Fibroblast of peridontal ligament (primary cell): ENCODE results near the gene ANTXRL.
"Not testable (repeated sequence)": the region's sequence is repeated elsewhere in the genome, so short reads cannot be mapped to it uniquely, and the experiment has no call there.

Experiments
- DNase-seq: peaks from one replicate; pipeline ENCODE4 v3.0.0-alpha.2; 2010; ENCODE audit errors: extremely low read depth

ANTXRL gene

DNA sequence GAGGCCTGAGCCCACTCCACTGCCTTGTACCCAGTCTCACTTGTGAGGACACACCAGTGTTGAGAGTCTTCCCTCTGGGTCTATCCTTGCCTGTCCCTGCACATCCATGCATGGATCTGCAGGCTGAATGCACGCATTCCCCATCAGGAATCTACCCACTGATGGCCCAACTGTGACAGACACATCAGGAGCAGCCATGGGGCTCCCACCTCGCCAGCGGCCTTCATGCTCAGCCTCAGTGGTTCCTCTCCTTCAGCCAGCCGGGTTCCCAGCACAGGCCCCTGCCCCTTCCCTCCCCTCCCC, 21.3 kb downstream of the ANTXRL start:
- no peak for DNase-seq

DNA sequence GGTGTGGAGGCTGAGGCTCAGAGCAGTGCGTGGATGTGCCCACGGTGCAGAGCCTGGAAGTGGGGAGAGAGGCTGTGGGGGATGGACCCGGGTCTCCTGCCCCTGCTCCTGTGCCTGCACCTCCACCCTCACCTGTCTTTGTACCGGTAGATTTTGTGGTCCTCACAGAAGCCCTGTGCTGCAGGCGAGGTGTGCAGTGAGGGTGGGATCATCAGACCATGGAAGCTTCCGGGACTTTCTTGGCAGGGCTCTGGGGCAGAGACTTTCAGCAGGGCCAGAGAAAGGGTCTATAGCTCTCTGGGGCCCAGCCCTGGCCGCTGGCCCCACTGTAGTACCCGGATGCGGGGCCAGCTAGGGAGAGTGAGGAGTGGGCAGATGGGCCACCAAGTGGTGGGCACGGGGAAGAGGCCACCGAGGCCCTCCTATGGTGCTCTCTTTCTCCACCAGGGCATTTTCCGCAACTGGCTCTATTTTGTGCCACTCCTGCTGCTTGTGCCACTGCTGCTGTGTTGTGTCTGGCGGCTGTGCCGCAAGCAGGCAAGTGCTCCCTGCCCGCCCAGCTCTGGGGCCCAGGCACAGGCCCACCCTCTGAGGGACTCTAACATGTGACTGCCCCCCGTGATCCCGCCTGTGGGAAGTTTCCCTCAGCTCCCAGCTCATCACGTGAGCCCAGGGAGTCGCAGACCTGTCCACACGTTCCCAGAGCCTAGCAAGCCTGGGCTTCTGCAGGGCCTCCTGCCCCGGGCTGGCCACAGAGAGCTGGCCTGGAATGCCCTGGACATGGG, 22.1 kb downstream of the ANTXRL start:
- no peak for DNase-seq

DNA sequence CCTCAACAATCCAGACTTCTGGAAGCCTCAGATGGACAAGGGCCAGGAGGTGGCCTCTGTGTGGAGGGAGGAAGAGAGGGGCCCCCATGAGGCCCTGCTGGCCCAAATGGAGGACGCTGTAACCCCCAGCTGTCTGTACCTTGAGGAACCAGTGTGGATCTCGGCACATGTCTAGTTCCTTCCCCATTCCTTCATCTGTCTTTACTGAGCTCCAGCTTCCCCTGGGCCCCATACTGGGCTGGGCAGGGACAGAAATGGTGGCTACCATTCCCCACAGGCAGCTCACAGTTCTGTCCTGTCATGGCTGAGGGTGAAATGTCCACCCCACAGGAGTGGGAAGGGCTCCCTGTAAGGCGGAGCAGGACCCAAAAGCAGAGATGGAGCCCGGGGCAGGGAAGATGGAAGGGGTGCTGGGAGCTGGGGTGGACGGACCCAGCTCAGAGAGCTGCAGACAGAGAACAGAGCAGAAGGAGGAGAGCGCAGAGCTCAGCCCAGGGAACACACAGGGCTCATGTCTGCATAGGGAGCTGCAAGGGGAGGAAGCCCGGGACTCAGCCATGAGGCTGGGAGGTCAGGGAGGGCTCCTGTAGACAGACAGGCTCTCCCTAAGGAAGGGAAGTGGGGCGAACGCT, 22.8 kb downstream of the ANTXRL start:
- no peak for DNase-seq

DNA sequence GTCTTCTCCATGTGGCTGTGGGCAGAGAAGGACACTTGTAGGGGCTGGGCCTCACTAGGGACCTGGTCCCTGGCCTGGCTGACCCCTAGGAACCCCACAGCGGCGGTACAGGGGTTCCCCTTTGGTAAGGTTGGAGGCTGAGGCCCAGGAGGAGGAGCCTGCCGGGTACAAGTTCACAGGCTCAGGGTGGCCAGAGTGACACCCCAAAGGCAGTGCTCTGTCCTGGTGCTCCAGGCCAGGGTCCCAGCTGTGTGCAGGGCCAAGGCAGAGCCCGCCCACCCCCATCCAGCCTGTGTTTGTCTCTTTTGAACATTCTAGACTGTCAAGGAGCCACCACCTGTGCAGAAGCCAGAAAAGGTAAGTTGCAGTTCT, 23.3 kb downstream of the ANTXRL start:
- no peak for DNase-seq

DNA sequence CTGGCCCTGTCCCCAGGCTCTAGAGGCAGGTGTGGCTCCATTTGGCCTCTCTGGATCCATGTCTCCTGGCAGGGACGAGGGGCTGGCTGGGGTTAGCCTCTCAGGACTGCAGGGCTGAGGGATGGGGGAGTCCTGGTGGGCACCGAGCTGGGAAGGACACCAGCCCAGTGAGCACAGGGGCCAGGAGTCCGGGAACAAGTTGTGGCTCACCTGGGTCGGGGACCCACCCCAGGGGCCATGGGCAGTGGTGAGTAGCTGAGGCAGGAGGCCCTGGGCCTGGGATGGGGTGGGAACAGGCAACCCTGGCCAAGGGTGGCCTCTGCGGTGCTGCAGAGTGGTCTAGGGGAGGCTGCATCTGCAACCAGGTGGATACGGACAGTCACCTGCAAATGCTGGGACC, 24.1 kb downstream of the ANTXRL start:
- no peak for DNase-seq

DNA sequence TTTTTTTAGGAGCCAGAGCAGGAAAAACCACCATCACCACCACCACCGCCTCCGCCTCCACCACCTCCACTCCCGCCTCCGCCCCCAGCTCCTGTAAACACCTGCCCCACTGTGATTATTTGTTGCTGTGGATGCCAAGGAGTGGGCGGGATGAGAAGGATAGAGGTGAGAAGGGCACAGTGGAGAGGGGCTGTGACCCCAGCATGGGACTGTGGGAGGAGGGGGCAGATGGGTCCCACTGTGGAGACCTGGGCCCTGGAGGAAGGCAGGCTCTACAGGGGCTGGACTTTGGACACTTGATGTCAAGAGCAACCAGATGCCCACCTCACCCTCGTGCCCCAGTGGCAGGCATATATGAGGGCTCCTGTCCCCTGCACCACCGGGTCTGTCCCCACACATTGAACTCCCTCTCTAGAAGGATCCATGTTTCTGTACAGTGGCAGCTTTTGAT, 24.7 kb downstream of the ANTXRL start:
- DNase-seq, result no peak

DNA sequence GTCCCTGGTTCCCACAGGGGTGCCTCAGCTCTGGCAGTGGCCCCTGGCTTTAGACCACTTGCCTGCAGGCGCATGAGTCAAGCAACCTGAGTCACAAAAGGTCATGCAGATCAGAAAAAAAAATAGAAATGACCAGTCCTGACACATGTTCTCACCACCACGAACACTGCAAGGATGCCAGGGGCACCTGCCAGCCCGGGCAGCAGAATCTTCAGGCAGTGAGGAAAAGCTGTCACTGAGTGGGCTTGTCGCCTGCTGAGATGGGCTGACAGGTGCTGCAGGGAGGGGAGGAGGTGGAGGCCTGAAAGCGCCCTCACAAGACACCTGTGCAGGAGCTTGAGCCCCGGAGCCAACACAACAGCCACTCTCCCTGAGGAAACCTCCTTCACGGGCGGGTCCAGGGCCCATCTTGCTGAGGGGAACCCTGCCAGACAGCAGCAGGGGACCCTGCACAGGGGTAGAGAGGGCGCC, 25.2 kb downstream of the ANTXRL start:
- not testable (repeated sequence) for DNase-seq

DNA sequence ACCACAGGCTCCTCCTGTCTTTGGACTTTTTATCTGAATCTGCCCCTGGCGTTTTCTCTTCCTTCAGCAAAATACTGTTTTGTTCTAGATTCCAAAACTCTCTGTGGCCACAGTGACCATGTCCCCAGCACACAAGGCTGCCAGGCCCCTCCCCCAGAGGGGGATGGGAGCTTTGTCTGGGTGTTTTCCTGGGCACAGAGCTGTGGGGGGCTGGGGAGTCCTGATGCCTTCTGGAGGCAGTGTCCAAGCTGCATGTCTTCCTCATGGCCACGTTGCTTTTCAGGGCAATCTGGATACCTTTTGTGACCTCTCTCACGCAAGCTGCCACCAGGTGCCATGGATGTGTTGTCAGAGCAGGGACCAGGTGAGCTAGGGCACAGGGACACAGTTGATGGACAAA, 26.2 kb downstream of the ANTXRL start:
- no peak for DNase-seq

DNA sequence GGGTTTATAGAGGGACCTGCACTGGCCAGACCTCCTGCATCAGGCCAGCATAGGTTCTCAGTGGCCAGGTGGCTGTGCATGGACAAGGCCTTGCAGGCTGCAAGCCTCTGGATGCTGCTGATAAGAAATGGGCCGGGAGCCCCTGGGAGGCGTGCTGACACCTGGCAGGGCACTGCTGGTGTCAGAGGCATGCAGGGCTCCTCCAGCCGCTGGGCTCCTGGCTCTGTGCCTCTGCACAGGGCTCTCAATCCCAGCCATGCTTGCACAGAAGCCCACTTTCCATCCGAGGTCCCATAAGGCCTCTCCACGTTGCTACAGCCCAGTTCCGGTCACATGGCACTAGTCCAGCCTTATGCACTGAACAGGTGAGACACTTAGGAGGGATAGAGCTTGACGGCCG, 27.3 kb downstream of the ANTXRL start:
- no peak for DNase-seq

DNA sequence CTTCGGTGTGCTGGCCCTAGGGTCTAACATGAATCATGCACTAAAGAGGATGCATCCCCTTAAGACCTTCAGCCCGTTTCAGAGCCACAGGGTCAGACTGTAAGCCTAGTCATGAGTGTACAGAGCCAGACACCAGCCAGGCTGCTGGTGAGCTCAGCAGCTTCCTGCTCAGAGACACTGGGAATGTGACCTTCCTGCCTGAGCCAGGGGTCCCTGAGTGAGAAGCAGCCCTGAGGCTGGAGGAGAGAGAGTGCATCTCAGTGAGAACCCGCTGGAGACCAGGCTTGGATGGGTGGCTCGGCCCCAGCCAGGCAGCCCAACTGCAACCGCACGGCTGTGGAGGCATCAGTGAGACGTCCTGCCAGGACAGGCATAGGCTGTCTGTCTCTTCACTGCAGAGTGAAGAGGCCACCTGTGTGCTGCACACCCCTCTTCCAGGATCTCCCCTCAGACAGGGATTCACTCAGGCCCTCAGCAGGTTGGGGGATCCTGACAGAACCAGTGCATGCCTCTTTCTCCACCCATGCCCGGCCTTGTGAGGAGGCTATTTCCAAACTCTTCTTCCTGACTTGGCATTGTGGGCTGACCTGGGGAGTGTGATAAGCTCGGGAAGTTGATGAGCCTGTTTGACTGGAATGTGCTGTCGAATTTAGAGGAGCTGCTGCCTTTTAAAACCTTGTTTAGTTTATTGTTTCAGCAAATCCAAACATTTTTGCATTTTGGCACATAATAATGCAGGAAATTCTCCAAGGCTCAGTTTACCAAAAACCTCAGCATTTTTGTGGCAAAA, 28.5 kb downstream of the ANTXRL start:
- peak; percentile 6 for DNase-seq

DNA sequence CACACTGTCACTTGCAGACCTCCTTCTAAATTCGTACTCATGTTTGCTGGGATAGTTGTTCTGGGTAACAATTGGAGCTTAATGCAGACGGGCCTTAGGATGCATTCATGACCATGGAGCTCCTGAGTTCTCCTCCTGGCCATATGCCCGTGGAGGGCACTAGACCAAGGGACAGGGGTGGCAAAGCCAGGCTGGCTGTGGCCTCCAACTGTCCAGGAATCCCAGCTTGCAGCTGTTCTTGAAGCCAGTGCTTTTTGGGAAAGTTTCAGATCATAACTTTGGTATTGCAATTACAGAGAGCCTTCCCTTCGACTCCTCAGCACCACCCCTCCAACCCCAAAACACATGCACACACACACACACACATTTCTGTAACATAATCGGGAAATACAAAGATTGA, 30.6 kb downstream of the ANTXRL start:
- no peak for DNase-seq

DNA sequence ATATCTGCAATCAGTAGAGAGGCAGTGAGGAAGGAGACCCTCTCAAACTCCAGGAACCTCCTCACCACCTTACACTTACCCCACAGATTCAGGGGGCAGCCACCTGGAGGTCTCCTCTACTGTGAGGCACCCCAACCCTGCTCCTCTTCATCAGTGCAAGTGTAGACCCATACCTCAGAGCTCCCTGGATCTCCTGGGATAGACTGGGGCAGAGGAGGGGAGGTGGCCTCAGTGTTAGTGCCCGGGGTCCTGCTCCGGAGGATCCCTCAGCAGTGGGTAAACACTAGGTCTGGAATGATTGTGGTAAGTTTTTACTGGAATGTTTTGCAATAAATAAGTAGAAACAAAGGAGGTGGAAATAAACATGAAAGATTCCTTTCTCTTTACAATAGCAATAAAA, 31.1 kb downstream of the ANTXRL start:
- no peak for DNase-seq

DNA sequence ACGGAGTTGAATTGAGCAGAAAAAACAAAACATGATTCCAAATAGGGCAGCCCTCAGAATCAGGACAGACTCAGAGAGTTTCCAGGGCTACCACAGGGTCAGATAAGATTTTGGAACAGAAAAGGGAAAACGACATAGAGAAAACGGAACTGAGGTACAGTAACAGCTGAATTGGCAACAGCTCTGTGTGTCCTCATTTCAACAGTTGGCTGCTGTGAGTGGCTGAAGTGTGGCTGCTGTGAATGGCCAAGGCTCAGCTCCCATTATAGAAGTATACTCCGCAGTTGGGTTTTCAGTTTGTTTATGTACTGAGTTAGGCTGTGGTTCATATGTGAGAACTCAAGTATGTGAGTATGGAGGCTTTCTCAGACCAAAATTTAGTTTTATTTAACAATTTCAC, 32.0 kb downstream of the ANTXRL start:
- DNase-seq, result no peak

DNA sequence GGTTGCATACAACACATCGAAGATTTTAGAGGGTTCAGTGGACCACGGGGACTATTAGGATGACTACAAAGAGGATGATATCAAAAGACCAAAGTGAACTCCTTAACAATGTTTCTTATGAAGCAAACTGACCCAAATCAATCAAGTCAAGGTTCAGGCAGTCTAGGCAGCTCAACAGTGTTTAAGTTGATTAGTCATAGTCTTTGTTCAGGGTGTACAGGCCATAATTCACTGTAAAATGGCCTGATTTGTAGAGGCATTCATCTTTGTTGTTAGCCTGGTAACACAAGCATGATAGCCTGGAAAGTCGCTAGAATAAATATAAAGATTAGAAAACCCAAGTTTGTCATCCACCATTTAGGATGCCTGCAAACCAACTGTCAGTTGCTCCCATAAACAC, 32.6 kb downstream of the ANTXRL start:
- DNase-seq, result no peak

DNA sequence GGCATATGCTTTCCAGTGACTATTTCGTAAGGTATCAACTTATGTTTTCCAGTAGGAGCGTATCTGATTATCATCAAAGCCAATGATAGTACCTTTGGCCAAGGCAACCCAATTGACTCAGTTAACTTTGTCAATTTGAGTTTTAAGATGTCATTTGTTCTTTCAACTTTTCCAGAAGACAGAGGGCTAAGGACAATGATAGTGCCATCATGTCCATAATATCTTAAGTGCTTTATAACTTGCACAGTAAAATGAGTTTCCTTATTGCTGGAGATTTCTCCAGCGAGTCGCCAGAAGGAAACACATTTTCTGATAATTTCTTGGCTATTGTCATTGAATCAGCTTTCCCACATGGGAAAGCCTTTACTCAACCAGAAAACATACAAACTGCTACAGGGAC, 35.0 kb downstream of the ANTXRL start:
- DNase-seq, result no peak

DNA sequence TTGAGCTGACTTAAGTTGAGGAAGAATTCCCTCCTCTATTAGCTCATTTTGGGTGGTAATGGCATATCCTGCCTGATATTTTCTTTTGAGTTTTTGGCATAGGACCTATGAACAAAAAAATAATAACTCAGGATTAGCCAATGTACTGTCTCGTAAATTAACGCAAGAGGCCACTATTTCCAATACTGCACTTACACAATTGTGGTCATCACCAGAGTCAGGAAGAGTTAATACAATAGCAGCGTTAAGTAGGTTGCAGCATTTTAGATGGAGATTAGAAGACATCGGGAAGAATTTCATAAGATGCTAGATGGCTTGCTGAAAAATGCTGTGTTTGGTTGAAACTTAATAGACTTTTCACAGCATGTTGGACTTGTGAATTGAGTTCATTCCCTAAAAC, 36.4 kb downstream of the ANTXRL start:
- no peak for DNase-seq

DNA sequence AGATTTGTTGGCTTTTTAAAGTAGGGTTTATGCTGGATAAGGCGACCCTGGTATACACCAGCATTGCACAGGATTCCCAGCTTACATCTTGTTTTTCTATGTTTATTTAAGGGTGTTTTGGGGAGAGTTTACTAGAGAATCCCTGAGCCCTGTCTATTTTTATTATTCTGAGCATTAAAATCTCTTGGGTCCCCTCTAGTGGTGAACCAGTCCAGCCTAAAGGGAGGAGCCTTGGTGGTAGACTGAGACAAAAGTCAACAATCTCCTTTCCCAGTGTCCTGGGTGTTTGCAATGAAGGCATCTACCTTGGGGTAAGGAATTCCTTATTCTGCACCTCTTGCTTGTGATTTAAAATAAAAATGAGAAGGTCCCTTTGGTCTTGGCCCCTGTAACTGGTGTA, 38.2 kb downstream of the ANTXRL start:
- no peak for DNase-seq

DNA sequence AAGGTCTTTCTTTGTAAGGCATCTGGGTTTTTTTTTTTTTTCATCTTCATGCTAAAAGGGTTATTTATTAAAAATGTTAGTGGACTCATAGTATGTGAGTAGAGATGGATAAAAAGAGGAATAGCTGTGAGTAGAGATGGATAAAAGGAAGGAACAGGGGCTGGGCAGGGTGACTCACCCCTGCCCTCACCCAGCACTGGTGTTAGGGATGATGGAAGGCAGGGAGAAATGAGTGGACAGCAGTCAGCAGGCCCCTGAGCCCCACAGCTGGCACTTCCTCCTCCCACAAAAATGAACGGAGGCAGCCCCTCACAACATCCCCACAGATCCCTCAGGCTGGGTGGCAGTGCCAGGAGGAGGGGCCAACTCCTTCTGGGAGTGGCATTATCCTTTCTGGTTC, 39.3 kb downstream of the ANTXRL start:
- no peak for DNase-seq

DNA sequence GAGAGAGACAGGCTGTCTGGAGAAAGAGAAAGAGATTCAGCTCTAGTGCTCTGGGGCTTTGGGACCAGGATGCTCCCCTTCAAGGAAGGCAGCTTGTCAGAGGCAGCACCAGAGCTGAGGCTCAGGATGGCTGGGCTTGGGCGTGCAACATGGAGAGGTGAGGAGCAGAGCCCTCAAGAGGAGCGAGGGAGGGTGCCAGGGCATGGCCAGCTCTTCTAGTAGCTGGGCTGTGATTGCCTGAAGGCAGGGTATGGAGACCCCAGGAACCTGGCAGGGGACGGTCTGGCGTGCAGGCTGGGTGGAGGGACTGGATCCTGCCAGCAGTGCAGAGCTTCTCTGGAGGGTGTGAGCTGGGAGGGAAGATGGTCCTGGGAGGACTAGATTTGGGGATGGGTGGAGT, 40.2 kb downstream of the ANTXRL start:
- no peak for DNase-seq

DNA sequence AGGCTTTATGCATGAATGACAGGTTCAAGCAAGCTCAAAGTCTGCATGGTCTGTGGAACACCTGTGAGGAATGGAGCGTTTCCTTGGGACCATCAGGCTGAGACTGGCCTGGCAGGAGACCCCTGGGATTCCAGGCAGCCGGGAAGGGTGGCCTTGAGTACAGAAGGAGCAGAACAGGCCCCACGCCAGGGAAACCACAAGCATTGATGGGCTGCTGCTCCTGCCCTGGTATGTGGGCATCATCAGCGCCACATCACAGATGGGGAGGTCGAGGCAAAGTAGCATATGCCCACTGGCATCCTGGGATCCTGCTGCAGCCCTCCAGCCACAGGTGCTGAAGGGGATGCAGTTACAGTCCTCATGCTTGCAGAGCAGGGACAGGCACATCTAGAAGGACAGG, 40.9 kb downstream of the ANTXRL start:
- DNase-seq, result no peak

DNA sequence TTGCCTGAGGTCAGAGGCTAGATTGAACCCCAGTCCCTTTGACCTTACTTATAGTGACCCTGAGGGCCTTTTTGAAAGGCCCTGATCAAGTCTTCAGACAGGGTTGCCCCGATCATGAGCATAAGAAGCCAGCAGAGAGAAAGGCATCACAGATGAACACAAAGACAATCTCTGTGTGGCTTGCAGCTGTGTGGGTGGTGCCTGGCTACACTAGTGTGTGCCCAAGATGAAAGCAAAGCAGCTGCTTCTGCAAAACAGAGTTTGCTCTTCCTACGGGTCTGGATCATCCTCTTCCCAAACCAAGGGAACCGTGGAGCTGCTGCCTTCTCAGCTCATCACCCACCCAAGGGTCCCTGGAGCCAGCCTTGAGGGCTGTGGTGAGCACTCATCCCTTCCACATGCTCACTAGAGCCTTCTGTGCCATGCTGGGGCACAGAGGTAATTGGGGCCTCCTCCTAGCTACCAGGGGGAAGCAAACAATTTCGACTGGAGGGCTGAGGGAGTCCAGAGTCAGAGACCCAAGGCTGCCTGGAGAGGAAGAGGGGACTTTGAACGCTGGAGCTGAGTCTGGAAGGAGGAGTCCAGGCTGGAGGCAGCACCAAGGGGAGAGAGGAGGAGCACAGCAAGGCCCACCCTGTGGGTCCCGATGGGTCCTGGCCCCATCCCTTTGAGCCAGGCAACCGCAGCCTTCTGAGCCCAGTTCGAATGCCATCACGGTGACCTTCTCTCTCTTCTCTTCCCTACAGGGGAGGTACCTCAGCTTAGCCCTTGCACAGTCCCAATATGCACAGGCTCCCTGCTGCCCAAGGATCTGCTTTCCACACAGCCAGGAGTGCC, 42.3 kb downstream of the ANTXRL start:
- DNase-seq, result no peak

DNA sequence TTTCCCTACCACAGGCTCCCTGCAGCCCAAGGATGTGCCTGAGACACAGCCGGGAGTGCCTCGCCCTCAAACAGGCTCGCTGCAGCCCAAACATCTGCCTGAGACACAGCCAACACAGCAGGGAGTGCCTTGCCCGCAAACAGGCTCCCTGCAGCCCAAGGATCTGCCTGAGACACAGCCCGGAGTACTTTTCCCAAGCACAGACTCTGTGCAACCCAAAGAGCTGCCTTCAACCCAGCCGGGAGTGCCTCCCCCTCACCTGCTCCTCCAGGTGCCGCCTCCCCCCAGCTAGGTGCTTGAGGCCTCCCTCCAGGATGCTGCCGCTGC, 42.9 kb downstream of the ANTXRL start:
- DNase-seq, result no peak
